Keratinocyte (primary cell): Measurements from ENCODE around the gene CDC40. TPM values are rescaled to one million over a fixed set of nuclear protein-coding genes. Genes with fewer than 3 reads are reported as not detected.

Experiments used
- DNase-seq: peaks from one replicate; pipeline ENCODE4 v3.0.0-alpha.2; 2011; ENCODE audit warnings: low read depth, missing footprints, low spot score
- FAIRE-seq: peaks from 2 replicates; lab custom pipeline; 2011; peaks lifted over from hg19 to GRCh38; lab: Jason Lieb, UNC
- H2AFZ ChIP-seq: 2 replicates; pipeline ENCODE4 v1.6.0; 2012; ENCODE audit warnings: low read length, control low read depth, inconsistent platforms; ENCODE audit not compliant: control insufficient read depth
- H3K27ac ChIP-seq: 2 replicates; pipeline ENCODE4 v1.5.1; 2011; ENCODE audit warnings: low read length; ENCODE audit not compliant: control insufficient read depth, insufficient read depth
- H3K27me3 ChIP-seq: 3 replicates; pipeline ENCODE4 v1.6.0; 2011; ENCODE audit warnings: low read length; ENCODE audit not compliant: control insufficient read depth, insufficient read depth; ENCODE audit errors: extremely low read depth
- H3K36me3 ChIP-seq, 2 experiments: 2 replicates in 1 of 2; 3 replicates in 1 of 2; pipeline ENCODE4 v1.5.1; 2011; ENCODE audit warnings: low read length in 2 of 2, mild to moderate bottlenecking in 1 of 2; ENCODE audit not compliant: control insufficient read depth in 2 of 2, insufficient read depth in 2 of 2; ENCODE audit errors: extremely low read depth in 1 of 2
- H3K4me1 ChIP-seq: 3 replicates; pipeline ENCODE4 v1.5.1; 2011; ENCODE audit warnings: low read length; ENCODE audit not compliant: control insufficient read depth, insufficient read depth; ENCODE audit errors: extremely low read depth
- H3K4me2 ChIP-seq: 3 replicates; pipeline ENCODE4 v1.6.0; 2011; ENCODE audit warnings: low read depth, low read length; ENCODE audit not compliant: control insufficient read depth, insufficient read depth; ENCODE audit errors: extremely low read depth
- H3K4me3 ChIP-seq, 3 experiments: fragments of 200-600 bp in 1 of 3; sonication (generic) in 1 of 3; 2 replicates in 2 of 3; 3 replicates in 1 of 3; pipeline ENCODE4 v1.5.1; 2011 to 2016; ENCODE audit warnings: low read length in 3 of 3, mild to moderate bottlenecking in 3 of 3, control low read depth in 2 of 3, inconsistent platforms in 1 of 3, low read depth in 1 of 3, mixed read lengths in 1 of 3, mixed run types in 1 of 3, moderate library complexity in 1 of 3; ENCODE audit not compliant: control insufficient read depth in 2 of 3, insufficient read depth in 2 of 3; ENCODE audit errors: extremely low read depth in 1 of 3
- H3K79me2 ChIP-seq: 2 replicates; pipeline ENCODE4 v1.6.0; 2012; ENCODE audit warnings: low read length; ENCODE audit not compliant: control insufficient read depth, insufficient read depth
- H3K9ac ChIP-seq: 3 replicates; pipeline ENCODE4 v1.6.0; 2011; ENCODE audit warnings: low read length; ENCODE audit not compliant: control insufficient read depth, insufficient read depth; ENCODE audit errors: extremely low read depth
- H3K9me1 ChIP-seq: 3 replicates; pipeline ENCODE4 v1.6.0; 2011; ENCODE audit warnings: low read length; ENCODE audit not compliant: control insufficient read depth, insufficient read depth; ENCODE audit errors: extremely low read depth
- H3K9me3 ChIP-seq: 2 replicates; pipeline ENCODE4 v1.5.1; 2012; ENCODE audit warnings: low read depth, low read length; ENCODE audit not compliant: control insufficient read depth
- H4K20me1 ChIP-seq: 3 replicates; pipeline ENCODE4 v1.6.0; 2011; ENCODE audit warnings: low read length; ENCODE audit not compliant: control insufficient read depth, insufficient read depth; ENCODE audit errors: extremely low read depth
- CTCF ChIP-seq, 3 experiments: IDR thresholded peaks in 1 of 3; conservative IDR thresholded peaks in 1 of 3; optimal IDR thresholded peaks in 1 of 3; 2 replicates in 2 of 3; 3 replicates in 1 of 3; pipeline versions ENCODE3 to v1.5.1; 2011; ENCODE audit warnings: low read length in 3 of 3, mild to moderate bottlenecking in 3 of 3, moderate library complexity in 2 of 3, control low read depth in 1 of 3, inconsistent platforms in 1 of 3; ENCODE audit not compliant: insufficient read depth in 2 of 3; ENCODE audit errors: extremely low read depth in 1 of 3
- EZH2 ChIP-seq: IDR thresholded peaks from one replicate; pipeline ENCODE4 v1.6.1; 2012; ENCODE audit warnings: inconsistent platforms, mild to moderate bottlenecking, low read length, moderate library complexity
- dilution Hi-C: fragments of 300-500 bp; cut with MboI; formaldehyde crosslinking; loops from one replicate; pipeline ENCODE4 v1.7.0; 2020; ENCODE audit warnings: low sequenced_read_pairs; ENCODE audit not compliant: extremely low pct_ligation_motif_present
- polyA plus RNA-seq, 5 experiments: library from polyadenylated mRNA; depleted of rRNA in 3 of 5; stranded (reverse) in 3 of 5; stranded (forward) in 1 of 5; unstranded in 1 of 5; fragments of >200 nt; gene quantifications; 1 replicate in 1 of 5; 2 replicates in 3 of 5; 3 replicates in 1 of 5; pipeline versions ENCODE4 v1.2.1 to v1.2.3, GENCODE V29; 2011 to 2012; ENCODE audit warnings: missing spikeins in 2 of 5, low read depth in 1 of 5, low replicate concordance in 1 of 5

Gene CDC40
- polyA plus RNA-seq, 1 donor (not counting 4 experiments of a cell fraction or from before 2014, with no cell fraction given) = 15.8 TPM

- no peak for DNase-seq
- no peak overlapping the region for H2AFZ ChIP-seq
- no peaks in the 10 kb centered on the region for H3K79me2 ChIP-seq
- no peaks in the 10 kb centered on the region for H4K20me1 ChIP-seq
- no peak overlapping the region for H3K4me3 ChIP-seq
- H3K9me1 ChIP-seq = no peaks in the 10 kb centered on the region
- no peak for FAIRE-seq
- no peaks in the 10 kb centered on the region for H3K4me1 ChIP-seq
- dilution Hi-C loops = no loop called here
- H3K4me2 ChIP-seq = no peak overlapping the region
- no peaks in the 10 kb centered on the region for H3K27me3 ChIP-seq
- no peaks in the 10 kb centered on the region for H3K9me3 ChIP-seq
- no peaks in the 10 kb centered on the region for H3K36me3 ChIP-seq
- no peak overlapping the region for H3K27ac ChIP-seq
- TF ChIP-seq EZH2 (no peak), CTCF (optimal IDR thresholded peaks at IDR 0.05 in 1 of 3, IDR thresholded peaks at IDR 0.05 in 1 of 3, conservative IDR thresholded peaks at IDR 0.05 in 1 of 3; ENCODE audit: extremely low read depth in 1 of 3, insufficient read depth in 2 of 3, low read length in 3 of 3) (no peak)
- no peak overlapping the region for H3K9ac ChIP-seq
Measured at GRCh38 chr6:110147870-110148269, 32.4 kb upstream of the CDC40 start.

- DNase-seq = no peak
- FAIRE-seq = no peak
- H3K9ac ChIP-seq = no peak overlapping the region
Measured at GRCh38 chr6:110158479-110158878, 21.7 kb upstream of the CDC40 start.

More at GRCh38 chr6:110158479-110158878, 21.7 kb upstream of the CDC40 start:
- no peak overlapping the region for H3K4me2 ChIP-seq
- no peaks in the 10 kb centered on the region for H3K36me3 ChIP-seq
- no peak overlapping the region for H3K4me3 ChIP-seq
- no peak overlapping the region for H2AFZ ChIP-seq
- dilution Hi-C loops = no loop called here
- no peaks in the 10 kb centered on the region for H3K9me1 ChIP-seq
- TF ChIP-seq EZH2 (no peak), CTCF (optimal IDR thresholded peaks at IDR 0.05 in 1 of 3, IDR thresholded peaks at IDR 0.05 in 1 of 3, conservative IDR thresholded peaks at IDR 0.05 in 1 of 3; ENCODE audit: extremely low read depth in 1 of 3, insufficient read depth in 2 of 3, low read length in 3 of 3) (no peak)
- H3K9me3 ChIP-seq = no peaks in the 10 kb centered on the region
- H3K27me3 ChIP-seq = no peaks in the 10 kb centered on the region
- H4K20me1 ChIP-seq = no peaks in the 10 kb centered on the region
- H3K79me2 ChIP-seq = peaks cover 13% of the 10 kb centered on the region
- no peak overlapping the region for H3K27ac ChIP-seq
- H3K4me1 ChIP-seq = no peaks in the 10 kb centered on the region
